Measurements from ENCODE around the gene CA9. TPM values are rescaled to one million over a fixed set of nuclear protein-coding genes. Genes with fewer than 3 reads are reported as not detected.

CA9 gene
- total and polyA plus RNA-seq, 2 donors (not counting 3 experiments of a cell fraction or from before 2014, with no cell fraction given), result 0.18 TPM; not detected in 1

GRCh38 chr9:35684921-35685320, 11.2 kb downstream of the CA9 start:
- Histone ChIP-seq H3K27me3 (ENCODE audit: control insufficient read depth in 2 of 2, insufficient read depth in 2 of 2, low read length in 2 of 2) (no peaks in the 10 kb centered on the region), H3K4me3 (replicated peaks in 1 of 3; ENCODE audit: insufficient read depth in 1 of 3, low read depth in 1 of 3, low read length in 3 of 3) (no peak overlapping the region), H3K9ac (replicated peaks; ENCODE audit: extremely low read depth, insufficient read depth, low read length) (no peak overlapping the region), H3K4me1 (ENCODE audit: control insufficient read depth, extremely low read depth, insufficient read depth, low read length) (peaks cover 19% of the 10 kb centered on the region), H3K27ac (ENCODE audit: insufficient read depth, low read depth, low read length) (no peak overlapping the region), H3K79me2 (ENCODE audit: control insufficient read depth, insufficient read depth, low read length) (peaks cover 34% of the 10 kb centered on the region), H3K4me2 (ENCODE audit: insufficient read depth, low read length) (no peak overlapping the region), H3K9me3 (replicated peaks; ENCODE audit: control insufficient read depth, insufficient read depth, low read length) (no peaks in the 10 kb centered on the region), H3K36me3 (ENCODE audit: control insufficient read depth in 2 of 2, extremely low read depth in 1 of 2, insufficient read depth in 2 of 2, low read length in 2 of 2) (peaks cover 8 to 26% of the 10 kb centered on the region in 2 experiments), H2AFZ (ENCODE audit: low read depth, low read length) (no peak overlapping the region), H4K20me1 (replicated peaks; ENCODE audit: control insufficient read depth, extremely low read depth, insufficient read depth, low read length) (no peaks in the 10 kb centered on the region), H3K9me1 (replicated peaks; ENCODE audit: control insufficient read depth, extremely low read depth, insufficient read depth, low read length) (no peaks in the 10 kb centered on the region)
- no TSS peak for BruUV-seq (replicated peaks)
- DNase-seq (ENCODE audit: low read depth, low spot score), result no peak
- TF ChIP-seq FOS (IDR thresholded peaks at IDR 0.05; ENCODE audit: borderline replicate concordance, insufficient read depth, low read length), result no peak
- no peak for TF ChIP-seq EZH2 (IDR thresholded peaks at IDR 0.05; ENCODE audit: borderline replicate concordance, low read depth, low read length, severe bottlenecking)
- TF ChIP-seq JUN (IDR thresholded peaks at IDR 0.05; ENCODE audit: borderline replicate concordance, insufficient read depth, insufficient read length, low read depth), result no peak
- no peak for TF ChIP-seq GATA2 (IDR thresholded peaks at IDR 0.05; ENCODE audit: insufficient read depth, insufficient read length, low read depth, low read length)
- TF ChIP-seq, protein P1, sequence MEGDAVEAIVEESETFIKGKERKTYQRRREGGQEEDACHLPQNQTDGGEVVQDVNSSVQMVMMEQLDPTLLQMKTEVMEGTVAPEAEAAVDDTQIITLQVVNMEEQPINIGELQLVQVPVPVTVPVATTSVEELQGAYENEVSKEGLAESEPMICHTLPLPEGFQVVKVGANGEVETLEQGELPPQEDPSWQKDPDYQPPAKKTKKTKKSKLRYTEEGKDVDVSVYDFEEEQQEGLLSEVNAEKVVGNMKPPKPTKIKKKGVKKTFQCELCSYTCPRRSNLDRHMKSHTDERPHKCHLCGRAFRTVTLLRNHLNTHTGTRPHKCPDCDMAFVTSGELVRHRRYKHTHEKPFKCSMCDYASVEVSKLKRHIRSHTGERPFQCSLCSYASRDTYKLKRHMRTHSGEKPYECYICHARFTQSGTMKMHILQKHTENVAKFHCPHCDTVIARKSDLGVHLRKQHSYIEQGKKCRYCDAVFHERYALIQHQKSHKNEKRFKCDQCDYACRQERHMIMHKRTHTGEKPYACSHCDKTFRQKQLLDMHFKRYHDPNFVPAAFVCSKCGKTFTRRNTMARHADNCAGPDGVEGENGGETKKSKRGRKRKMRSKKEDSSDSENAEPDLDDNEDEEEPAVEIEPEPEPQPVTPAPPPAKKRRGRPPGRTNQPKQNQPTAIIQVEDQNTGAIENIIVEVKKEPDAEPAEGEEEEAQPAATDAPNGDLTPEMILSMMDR (IDR thresholded peaks at IDR 0.05; ENCODE audit: extremely low read depth in 1 of 2, insufficient read depth in 1 of 2, low read depth in 1 of 2, low read length in 2 of 2), result no peak
- no peak for TF ChIP-seq MAX (IDR thresholded peaks at IDR 0.05; ENCODE audit: insufficient read depth, insufficient read length)
- TF ChIP-seq MYC (IDR thresholded peaks at IDR 0.05; ENCODE audit: low read depth, low read length), result no peak
- no peak for TF ChIP-seq POLR2A (IDR thresholded peaks at IDR 0.05; ENCODE audit: low read depth, low read length)
- TF ChIP-seq POLR2AphosphoS5 (IDR thresholded peaks at IDR 0.05; ENCODE audit: insufficient read depth, low read depth, low read length), result no peak
- intact Hi-C loops (cut with micrococcal nuclease), result no loop called here
- ChIA-PET POLR2A (no interaction called here), CTCF (interaction anchor here (1.0 to 4.1 kb wide), 2 partner anchors 10 to 12 kb away, joined by 4 to 26 read pairs; no protein-coding TSS in a partner anchor)
- dilution Hi-C loops (cut with MboI; ENCODE audit: extremely low pct_ligation_motif_present, low sequenced_read_pairs), result no loop called here
- no peak for FAIRE-seq
